GM18909 (cell line): ENCODE measurements around the gene ASCC3.

Experiments used
- ATAC-seq: cut with Tn5 transposase; IDR thresholded peaks from one replicate; pipeline ENCODE4 v1.9.1; 2021; ENCODE audit warnings: mild to moderate bottlenecking; ENCODE audit not compliant: unreplicated experiment, poor library complexity

The ASCC3 gene

DNA sequence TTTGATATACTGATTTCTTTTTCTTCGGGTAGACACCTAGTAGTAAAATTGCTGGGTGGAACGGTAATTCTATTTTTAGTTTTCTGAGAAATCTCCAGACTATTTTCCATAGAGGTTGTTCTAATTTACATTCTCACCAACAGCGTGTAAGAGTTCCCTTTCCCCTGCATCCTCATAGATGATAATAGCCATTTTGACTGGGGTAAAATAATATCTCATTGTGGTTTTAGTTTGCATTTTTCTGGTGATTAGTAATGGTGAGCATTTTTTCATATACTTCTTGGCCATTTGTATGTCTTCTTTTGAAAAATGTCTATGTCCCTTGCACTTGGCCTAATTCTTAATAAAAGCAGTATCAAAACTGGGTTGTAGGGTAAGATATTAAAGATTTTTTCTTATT lies 267.5 kb downstream of the ASCC3 start:
- ATAC-seq: no peak

DNA sequence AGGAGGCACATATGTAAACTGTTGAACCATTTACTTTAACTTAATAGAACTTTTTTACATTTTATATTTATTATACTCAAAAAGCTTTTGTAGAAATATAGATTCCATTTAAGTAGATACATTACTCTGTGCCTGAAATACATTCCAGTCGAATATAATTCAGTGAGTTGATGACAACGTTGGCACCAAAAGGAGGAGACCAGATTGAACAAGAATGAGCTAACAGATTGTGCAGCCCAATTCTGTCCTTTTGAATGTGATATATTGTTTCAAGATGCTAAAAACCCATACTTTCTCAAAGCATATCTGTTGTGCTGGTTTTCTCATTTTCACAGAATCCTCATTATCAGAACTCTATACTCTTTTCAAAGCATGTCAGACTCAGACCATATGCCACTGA lies 269.0 kb downstream of the ASCC3 start:
- ATAC-seq: no peak

DNA sequence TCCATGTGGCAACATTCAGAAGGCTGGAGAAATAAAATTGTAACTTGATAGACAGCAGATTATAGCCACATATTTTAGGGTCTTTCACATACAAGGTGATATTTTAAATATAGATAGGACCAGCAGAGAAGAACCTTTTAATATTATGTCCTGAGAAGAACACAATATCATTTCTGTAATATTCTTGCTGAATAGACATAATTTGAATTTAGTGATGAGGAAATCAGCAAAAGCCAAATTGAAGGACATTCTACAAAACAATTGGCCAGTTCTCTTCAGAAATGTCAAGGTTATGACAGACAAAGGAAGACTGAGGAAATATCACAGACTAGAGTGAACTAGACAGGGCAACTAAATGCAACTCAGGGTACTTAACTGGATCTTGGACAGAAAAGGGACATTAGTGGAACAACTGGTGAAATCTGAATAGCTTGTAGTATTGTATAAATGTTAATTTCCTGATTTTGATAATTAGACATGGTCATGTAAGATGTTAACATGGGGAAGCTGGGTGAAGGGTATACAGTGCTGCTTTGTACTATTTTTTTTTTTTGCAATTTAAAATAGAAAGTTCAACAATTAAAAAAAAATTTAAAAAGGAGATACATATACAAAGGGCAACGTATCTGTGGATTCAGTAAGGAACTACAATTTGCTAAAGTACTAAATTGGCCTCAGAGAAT lies 281.9 kb downstream of the ASCC3 start:
- no peak for ATAC-seq

DNA sequence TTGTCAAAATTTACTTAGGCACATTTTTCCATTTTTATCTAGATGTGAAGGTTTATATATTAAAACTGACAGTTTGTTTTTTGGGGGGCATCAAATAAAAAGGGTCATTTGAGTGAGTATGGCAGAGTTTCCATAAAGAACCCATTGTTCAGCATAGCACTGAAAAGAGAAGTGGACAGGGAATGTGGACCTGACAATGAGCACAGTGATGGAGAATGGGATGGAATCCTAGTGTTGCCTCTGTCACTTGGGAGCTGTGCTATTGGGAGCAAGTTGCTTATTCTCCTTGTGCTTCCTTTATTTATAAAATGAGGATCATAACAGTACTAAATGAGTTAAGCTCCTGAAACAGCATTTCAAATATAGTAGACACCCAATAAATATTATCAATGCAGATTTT lies 285.7 kb downstream of the ASCC3 start:
- ATAC-seq: no peak

DNA sequence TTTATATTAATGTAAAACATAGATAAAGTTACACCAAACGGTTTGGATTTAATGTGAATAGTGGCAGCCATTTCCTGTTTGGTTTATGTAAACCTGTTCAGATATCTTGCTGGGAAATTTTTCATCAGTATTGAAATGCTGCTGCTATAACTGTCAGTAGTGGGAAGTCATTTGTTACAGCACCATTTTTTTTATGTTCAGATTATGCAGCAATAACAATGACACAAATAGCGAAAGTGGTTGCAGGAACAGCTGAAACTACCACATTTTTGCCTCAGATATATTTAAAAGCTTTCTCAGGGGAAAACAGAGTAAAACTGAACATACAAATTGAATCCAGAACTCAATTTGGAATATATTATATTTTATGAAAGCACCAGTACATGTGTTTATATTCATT lies 287.6 kb downstream of the ASCC3 start:
- ATAC-seq: no peak

DNA sequence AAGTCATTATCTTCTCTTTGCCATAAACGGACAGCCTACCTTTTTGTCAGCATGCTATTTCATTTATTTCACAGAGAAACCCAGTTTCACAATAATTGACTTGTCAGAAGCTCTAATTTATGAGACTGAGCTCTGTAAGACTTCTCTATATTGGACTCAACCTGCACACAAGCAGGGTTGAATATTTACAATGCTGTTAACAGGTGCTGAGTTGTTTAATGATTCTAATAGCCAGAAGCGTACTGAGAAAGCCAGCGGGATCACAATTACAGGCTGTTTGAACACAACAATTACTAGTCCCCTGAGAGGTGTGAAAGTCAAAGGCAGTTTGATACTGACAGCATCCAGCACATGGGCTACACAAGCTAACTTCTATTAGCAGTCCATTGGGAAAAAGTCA lies 288.2 kb downstream of the ASCC3 start:
- ATAC-seq: peak; percentile 54

DNA sequence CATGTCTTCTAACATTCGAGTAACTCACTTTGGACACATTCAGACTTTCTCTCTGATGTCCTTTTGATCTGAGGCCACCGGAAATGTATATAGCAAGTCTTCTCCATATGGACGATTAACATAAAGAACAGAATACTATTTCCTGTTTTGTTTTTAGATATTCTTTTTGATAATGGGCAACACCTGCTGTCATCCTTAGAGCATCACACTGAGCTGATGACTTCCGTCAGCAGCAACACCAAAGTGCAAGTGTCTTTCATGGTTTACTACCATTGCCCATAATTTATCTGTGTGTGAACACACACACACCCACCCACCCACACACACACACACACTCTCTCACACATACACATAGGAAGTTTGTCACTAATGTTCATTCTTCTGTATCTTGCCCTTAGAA lies 303.7 kb downstream of the ASCC3 start:
- ATAC-seq: no peak

DNA sequence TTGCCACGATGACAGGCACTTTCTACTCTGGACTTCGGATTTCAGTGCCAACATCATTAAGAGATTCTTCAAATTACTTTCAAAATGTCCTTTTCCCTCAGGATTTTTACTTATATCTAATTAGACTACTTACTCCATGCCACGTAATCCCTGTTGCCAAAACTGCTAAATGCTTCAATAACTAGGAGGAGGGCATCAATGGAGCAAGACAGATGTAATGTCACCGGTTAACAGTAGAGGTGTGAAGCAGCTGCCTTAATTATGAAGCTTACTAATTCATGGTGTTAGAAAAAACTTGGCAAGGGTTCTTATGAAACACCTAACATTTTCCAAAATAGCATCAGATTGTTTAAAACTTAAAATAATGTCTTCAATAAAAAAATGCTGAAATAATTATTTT lies 305.2 kb downstream of the ASCC3 start:
- no peak for ATAC-seq

DNA sequence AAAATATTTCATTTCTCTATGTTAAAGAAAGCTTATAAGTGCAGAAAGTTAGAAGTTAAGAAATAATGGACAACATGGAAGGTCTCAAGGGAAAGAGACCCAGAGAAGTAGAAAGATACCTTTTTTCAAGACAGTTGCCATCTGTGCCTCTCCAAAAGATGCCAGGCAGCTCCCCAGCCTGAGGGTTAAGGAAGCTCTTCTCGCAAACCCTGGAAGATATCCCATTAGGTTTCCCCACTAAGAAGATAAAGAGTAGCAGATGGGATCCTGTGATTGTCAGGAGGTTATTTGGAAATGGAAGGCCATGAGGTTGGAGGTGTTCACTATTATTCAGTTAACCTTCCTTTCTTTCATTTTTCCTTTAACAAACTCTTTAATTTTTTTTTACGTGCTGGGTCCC lies 306.3 kb downstream of the ASCC3 start:
- ATAC-seq: no peak

DNA sequence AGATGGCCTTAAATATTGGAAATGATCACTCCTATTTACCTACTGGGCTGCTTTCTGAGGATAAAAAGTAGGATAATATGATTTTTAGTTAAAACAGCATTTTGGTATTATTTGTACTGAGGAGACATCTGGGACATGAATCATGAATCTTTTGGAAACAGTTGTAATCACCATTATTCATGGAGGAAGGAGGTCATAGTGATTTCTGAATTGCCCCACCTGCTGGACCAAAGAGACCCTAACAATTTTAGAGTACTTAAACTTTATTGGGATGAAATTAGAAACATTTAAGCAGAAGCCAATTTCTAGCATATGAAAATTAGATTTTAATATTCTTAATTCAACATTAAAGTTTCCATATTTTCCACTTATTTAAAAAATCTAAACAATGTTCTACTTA lies 308.0 kb downstream of the ASCC3 start:
- ATAC-seq: no peak

DNA sequence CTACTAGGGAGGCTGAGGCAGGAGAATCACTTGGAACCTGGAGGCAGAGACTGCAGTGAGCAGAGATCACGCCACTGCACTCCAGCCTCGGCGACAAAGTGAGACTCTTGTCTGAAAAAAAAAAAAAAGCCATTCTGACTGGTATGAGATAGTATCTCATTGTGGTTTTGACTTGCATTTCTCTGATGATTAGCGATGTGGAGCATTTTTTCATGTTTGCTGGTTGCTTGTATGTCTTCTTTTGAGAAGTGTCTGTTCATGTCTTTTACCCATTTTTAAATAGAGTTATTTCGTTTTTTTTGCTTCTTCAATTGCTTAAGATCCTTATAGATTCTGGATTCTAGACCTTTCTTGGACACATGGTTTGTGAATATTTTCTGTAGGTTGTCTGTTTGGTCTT lies 312.9 kb downstream of the ASCC3 start:
- no peak for ATAC-seq

DNA sequence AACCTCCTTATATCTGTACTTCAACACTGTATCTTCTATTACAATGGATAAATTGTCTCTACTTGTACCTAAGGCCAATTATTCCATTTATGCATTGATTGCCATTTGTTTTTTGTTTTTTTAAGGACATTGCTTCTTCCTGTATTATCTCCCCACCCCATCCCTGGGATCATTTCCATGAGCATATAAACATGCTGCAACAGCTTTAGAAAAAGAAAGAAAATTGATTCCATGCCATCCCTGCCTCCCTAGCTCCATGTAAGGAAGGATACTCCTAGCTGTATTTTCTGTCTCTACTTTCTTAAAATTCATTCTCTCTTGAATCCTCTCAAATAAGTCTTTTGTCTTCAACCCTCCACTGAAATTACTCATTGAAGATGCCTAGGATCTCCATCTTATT lies 314.6 kb downstream of the ASCC3 start:
- no peak for ATAC-seq

DNA sequence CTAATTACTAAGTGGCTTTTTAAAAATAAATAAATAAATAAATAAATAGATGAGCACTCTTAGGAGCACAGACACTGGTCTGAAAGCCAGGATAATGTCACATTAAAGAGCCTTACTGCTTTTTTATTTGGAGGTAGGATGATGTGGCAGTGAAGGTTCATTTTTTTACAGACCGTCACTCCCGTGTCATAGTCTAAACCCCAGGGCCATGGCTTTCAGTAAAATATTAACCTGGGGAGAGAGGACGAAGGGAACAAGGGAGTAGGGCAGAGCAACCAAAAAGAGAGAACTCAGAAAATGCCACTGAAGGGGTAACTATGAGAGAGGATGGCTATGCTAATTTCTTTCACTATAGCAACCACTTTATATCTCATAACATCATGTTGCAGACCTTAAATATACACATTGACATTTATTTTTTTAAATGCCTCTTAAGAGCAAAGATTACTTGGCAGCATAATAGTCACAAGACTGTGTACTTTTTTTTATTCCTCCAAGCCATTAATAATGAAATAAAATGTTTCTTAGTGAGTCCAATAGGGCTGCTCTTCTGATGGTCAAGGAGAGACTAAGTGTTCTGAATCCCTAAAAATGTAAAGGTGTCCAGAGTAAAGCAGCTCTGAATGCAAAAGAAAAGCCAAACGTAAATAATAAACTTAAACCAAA lies 315.6 kb downstream of the ASCC3 start:
- ATAC-seq: no peak

DNA sequence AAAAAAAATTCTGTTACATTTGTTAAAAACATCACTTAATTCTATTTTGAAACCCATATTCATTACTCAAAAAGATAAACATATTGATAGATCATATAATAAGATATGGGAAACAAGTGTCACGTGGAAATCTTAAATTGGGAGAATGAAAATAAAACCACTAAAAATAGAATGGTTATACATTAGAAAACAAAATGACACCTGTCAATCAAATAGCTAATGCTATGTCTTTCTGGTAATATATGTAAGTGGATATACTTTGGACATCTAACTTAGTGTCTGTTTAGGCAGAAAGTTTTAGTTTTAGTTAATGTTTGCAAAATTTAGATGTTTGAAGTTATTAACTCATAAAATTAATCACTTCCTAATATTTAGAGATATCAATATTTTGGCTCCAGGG lies 321.3 kb downstream of the ASCC3 start:
- no peak for ATAC-seq

DNA sequence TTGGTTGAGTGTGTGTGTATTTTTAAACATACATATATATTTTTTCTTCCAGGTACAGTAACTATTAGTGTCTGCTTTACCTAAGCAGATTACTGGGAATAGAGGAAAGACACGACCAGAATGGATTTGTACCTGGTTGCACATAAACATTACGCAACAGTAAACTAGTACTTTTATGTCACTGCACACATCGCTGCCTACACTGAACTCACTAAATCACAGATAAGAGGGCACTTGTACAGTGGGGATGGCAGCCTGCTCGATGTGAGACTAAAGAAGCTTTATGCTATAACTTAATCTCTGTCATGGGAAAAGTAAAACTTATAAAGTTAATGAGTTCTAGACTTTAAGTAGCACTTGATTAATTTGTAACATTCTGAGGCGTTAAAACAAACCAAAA lies 326.9 kb downstream of the ASCC3 start:
- no peak for ATAC-seq

DNA sequence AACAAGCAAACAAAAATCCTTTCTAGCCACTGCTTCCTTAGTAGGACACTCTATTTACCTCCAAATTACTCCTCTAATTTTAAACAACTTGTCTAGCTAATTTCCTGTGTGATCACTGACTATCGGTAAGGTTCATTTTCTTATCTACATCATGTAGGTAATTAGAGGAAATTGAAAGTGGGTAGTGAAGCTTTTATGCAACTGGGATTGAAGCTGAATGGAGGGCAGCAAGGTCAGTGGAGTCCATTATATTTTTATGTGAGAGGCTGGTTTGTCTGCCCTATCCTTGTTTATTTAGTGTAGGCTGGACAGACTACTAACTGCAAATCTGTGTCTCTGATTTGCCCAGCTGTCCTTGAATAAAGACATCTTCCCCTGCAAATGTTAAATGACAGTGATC lies 327.9 kb downstream of the ASCC3 start:
- ATAC-seq: no peak

DNA sequence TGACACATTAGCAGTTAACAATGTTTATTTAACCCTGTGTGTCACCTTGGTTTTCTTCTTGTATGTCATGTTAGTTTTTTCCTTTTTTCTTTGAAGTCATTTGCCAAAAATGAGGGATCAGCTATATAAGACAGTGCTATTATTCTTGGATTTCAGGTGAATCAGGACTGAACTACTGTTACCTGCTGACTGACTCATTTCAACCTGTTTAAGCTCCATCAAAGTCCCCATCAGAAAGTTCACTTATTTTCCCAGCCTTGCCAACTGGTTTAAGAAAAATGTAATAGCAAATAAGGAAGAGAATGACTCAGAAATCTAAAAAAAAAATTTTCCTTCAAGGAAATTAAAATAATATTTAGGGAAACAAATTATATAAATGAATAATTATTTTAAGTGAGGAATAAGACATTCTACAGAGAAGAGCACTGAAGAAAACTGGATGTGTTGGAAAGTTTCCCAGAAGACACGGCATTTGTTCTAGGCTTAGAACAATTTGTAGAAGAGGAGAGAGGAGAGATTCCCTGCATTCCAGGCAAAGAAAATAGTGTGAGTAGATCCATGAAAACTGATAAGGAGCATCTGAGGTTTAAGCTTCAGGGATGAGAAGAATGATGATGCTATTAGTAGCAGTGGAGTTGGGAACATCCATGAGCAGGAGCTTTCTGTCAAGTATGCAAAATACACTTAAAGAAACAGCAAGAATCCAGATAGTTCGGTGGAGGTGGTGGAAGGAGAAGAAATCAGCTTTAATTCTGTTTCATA lies 331.5 kb downstream of the ASCC3 start:
- no peak for ATAC-seq

DNA sequence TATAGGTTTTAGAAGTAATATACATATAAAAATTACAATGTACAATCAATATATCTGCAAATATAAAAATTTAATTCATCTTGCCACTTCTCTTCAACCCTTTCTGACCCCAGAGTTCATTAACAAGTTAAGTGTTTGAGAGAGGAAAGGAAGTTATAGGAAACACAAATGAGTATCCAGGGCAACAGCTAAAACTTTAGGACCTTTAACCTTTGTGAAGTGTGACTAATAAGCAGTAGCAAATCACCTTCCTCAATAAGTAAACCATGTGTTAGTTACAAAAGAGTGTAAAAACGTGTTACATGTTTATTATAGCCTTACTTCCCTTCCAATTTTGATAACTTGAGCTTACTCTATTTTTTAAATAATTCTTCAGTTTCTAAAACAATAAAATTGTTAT lies 343.0 kb downstream of the ASCC3 start:
- no peak for ATAC-seq

DNA sequence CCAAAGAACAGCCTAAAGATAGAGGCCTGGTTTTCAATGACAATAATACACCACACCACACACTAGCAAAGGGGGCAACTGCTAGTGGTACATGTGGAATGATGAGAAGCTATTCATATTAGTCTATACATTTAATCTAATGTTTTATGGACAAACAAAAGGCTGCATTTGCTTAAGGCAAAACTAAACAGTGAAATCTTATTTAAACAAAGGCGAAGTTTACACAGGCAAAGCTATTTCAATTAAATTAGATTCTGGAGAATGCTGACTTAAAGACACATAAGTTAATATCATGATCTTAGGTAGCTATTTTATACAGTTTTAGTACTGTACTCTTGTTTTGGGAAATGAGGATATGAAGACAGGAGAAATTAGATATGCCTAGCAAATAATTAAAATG lies 362.5 kb downstream of the ASCC3 start:
- ATAC-seq: no peak

DNA sequence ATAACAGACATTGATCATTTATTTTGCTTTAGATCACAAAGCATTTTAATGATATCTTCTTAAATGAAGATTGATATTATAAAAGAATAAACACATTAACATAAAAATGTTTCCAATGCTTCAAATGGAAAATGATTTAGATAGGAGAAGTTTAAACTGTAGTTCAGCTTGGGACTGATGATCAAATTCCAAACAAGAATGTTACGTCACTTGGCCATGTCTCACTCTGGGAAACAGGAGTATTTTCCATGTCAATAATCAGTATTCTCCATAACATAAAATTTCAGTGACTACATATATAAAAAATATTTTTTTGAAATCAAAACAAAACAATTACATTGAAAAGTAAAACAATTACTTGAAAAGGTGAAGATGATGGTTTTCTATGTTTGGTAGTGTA lies 363.5 kb downstream of the ASCC3 start:
- no peak for ATAC-seq

DNA sequence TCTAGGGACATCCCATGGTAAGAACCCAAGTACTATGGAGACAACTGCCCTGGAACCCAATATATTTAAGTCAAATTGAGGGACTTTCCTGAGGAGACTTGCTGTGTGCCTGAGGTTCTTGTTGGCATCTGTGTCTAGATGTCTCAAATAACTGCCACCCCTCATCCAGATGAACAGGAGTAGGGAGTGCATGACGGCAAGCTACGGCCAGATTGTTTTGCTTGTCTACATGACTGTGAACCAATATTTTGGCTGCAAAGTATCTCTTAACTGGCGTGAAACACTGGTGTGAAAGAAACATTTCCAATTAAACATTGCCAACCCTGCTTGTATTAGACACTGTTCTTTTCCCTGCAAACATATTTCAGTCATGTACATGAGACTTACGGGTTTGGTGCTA lies 364.0 kb downstream of the ASCC3 start:
- no peak for ATAC-seq

DNA sequence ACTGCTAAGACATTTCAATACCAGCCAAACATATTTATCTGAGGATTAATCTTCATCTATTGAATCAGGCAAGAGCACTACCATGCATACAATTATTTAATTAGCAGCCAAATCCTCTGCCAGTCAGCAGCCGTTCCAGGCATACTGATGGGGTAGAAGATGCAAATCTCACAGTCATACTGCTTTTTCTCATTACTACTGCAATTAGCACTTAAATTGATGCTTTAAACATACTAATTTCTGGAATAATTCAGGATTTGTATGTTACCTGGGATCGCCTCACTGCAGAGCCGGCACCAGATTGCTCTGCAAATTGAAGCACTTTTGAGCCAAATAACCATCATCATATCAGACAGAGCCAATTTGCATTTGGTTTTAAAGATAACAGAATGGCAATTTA lies 366.5 kb downstream of the ASCC3 start:
- ATAC-seq: no peak
